Activated gamma-delta T cell (primary cell): ENCODE data around the gene SLC25A26.
"Not testable (repeated sequence)": the region's sequence is repeated elsewhere in the genome, so short reads cannot be mapped to it uniquely, and the experiment has no call there.

Experiments used
- DNase-seq: peaks from one replicate; lab custom pipeline; 2025; lab: John Stamatoyannopoulos, UW

SLC25A26 gene

GRCh38 chr3:66268864-66269263, 48.1 kb downstream of the SLC25A26 start:
- DNase-seq = no peak

GRCh38 chr3:66269411-66269810, 48.6 kb downstream of the SLC25A26 start:
- no peak for DNase-seq

- DNase-seq = no peak
These were observed 49.5 kb downstream of the SLC25A26 start for GRCh38 chr3:66270288-66270687.

GRCh38 chr3:66270701-66271100, 49.9 kb downstream of the SLC25A26 start:
- DNase-seq = no peak

GRCh38 chr3:66271231-66271630, 50.4 kb downstream of the SLC25A26 start:
- DNase-seq = no peak

- no peak for DNase-seq
These were observed 51.2 kb downstream of the SLC25A26 start for GRCh38 chr3:66272016-66272415.

- not testable (repeated sequence) for DNase-seq
These were observed 54.0 kb downstream of the SLC25A26 start for GRCh38 chr3:66274837-66275236.

GRCh38 chr3:66276705-66277274, 56.0 kb downstream of the SLC25A26 start:
- DNase-seq = no peak

- no peak for DNase-seq
These were observed 58.4 kb downstream of the SLC25A26 start for GRCh38 chr3:66279168-66279567.

GRCh38 chr3:66280304-66280703, 59.5 kb downstream of the SLC25A26 start:
- no peak for DNase-seq

GRCh38 chr3:66291922-66292321, 71.1 kb downstream of the SLC25A26 start:
- DNase-seq = not testable (repeated sequence)

GRCh38 chr3:66297260-66297873, 76.6 kb downstream of the SLC25A26 start:
- no peak for DNase-seq

GRCh38 chr3:66297900-66298299, 77.1 kb downstream of the SLC25A26 start:
- DNase-seq = no peak

- DNase-seq = no peak
These were observed 77.8 kb downstream of the SLC25A26 start for GRCh38 chr3:66298591-66298990.

- DNase-seq = not testable (repeated sequence)
These were observed 78.3 kb downstream of the SLC25A26 start for GRCh38 chr3:66299085-66299484.

- no peak for DNase-seq
These were observed 79.1 kb downstream of the SLC25A26 start for GRCh38 chr3:66299891-66300290.

- no peak for DNase-seq
These were observed 81.5 kb downstream of the SLC25A26 start for GRCh38 chr3:66302288-66302687.

GRCh38 chr3:66303491-66303901, 82.7 kb downstream of the SLC25A26 start:
- DNase-seq = no peak

GRCh38 chr3:66304293-66304692, 83.5 kb downstream of the SLC25A26 start:
- DNase-seq = no peak

- DNase-seq = not testable (repeated sequence)
These were observed 85.3 kb downstream of the SLC25A26 start for GRCh38 chr3:66306086-66306485.

- DNase-seq = not testable (repeated sequence)
These were observed 86.2 kb downstream of the SLC25A26 start for GRCh38 chr3:66306991-66307390.

- peak; percentile 19 for DNase-seq
These were observed 91.2 kb downstream of the SLC25A26 start for GRCh38 chr3:66312039-66312438.

- DNase-seq = no peak
These were observed 93.7 kb downstream of the SLC25A26 start for GRCh38 chr3:66314455-66314854.
